ENCODE measurements around the gene ZFP30.
"Not testable (repeated sequence)": the region's sequence is repeated elsewhere in the genome, so short reads cannot be mapped to it uniquely, and the experiment has no call there.

ZFP30 gene

DNA sequence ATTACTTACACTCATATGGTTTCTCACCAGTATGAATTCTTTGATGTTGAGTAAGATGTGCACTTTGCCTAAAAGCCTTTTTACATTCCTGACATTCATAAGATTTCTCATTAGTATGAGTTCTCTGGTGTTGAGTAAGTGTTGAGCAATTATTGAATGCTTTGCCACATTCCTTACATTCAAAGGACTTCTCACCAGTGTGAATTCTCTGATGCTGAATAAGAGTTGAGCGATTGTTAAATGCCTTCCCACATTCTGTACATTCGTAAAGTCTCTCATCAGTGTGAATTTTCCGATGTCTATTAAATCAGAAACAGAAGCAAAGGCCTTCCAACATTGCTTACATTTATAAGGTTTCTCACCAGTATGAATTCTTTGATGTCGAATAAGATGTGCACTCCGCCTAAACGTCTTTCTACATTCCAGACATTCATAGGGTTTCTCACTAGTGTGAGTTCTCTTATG, 14.2 kb upstream of the ZFP30 start:
- Histone ChIP-seq H3K9ac (ENCODE audit: insufficient read length, low read depth) (no peak overlapping the region), H3K27me3 (ENCODE audit: insufficient read depth, insufficient read length) (no peaks in the 10 kb centered on the region), H3K4me1 (ENCODE audit: insufficient read depth, insufficient read length) (no peaks in the 10 kb centered on the region), H3K4me3 (ENCODE audit: insufficient read length, low read depth) (no peak overlapping the region), H3K9me3 (ENCODE audit: insufficient read depth, low read length) (peaks cover 73% of the 10 kb centered on the region), H3K36me3 (ENCODE audit: insufficient read depth, insufficient read length, low read length) (no peaks in the 10 kb centered on the region)
- TF ChIP-seq SUZ12 (IDR thresholded peaks at IDR 0.05; ENCODE audit: extremely low read depth, insufficient read depth, insufficient read length) (no peak), ZNF274 (IDR thresholded peaks at IDR 0.05; ENCODE audit: low read depth, low read length) (peak; percentile 87)
- DNase-seq (ENCODE audit: low read depth, low spot score): no peak

DNA sequence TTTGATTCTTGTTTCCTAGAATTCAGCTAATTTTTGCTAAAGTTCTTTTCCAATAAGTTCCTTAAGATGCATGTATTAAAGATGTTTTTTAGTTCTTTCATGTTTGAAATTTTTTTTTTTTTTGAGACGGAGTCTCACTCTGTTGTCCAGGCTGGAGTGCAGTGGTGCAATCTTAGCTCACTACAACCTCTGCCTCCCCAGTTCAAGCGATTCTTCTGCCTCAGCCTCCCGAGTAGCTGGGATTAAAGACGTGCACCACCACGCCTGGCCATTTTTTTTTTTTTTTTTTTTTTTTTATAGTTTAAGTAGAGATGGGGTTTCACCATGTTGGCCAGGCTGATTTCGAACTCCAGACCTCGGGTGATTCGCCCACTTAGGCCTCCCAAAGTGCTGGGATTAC, 1.9 kb upstream of the ZFP30 start:
- not testable (repeated sequence) for H3K27me3 ChIP-seq (ENCODE audit: insufficient read depth, insufficient read length); H3K4me1 ChIP-seq (ENCODE audit: insufficient read depth, insufficient read length); DNase-seq (ENCODE audit: low read depth, low spot score); H3K36me3 ChIP-seq (ENCODE audit: insufficient read depth, insufficient read length, low read length); H3K9ac ChIP-seq (ENCODE audit: insufficient read length, low read depth); H3K9me3 ChIP-seq (ENCODE audit: insufficient read depth, low read length); H3K4me3 ChIP-seq (ENCODE audit: insufficient read length, low read depth)

DNA sequence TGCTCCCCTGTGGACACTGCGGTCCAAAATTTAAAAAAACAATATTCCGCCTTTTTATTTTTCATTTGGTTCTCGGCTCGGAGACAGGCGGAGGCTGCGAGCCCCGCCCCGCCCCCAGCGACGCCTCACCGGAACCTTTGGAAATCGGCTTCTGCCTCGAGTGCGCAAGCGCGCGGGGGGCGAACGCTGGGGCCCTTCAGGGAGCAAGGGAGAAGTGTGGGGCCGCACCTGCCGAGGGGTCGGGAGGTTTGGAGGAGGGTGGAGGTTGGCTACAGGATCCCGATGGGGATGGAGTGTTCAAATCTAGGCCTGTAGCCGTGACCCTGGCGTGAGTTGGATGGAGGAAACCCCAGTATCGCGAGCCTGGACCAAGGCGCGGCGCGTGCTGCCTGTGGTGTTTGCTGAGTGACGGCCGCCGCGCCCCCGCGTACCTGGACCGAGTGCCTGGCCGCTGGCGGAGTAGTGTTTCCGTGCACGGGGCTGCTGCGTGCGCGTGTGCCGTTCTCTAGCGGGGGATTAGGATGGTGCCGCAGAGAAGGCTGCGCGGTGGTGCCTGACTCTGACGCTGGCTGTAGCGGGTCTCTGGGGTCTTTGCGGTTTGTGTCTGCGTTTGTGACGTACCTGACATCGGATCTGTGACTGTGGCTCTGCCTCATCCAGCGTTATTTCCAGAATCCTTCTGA, 565 bp upstream of the ZFP30 start:
- Histone ChIP-seq H3K27me3 (ENCODE audit: insufficient read depth, insufficient read length) (peaks cover 7% of the 10 kb centered on the region), H3K4me1 (ENCODE audit: insufficient read depth, insufficient read length) (no peaks in the 10 kb centered on the region), H3K9ac (ENCODE audit: insufficient read length, low read depth) (peak overlapping the region; percentile 84), H3K9me3 (ENCODE audit: insufficient read depth, low read length) (no peaks in the 10 kb centered on the region; the same call in 1 of the 2 replicates), H3K36me3 (ENCODE audit: insufficient read depth, insufficient read length, low read length) (no peaks in the 10 kb centered on the region), H3K4me3 (ENCODE audit: insufficient read length, low read depth) (peak overlapping the region; percentile 75)
- DNase-seq (ENCODE audit: low read depth, low spot score): peak; percentile 44
- TF ChIP-seq SUZ12 (IDR thresholded peaks at IDR 0.05; ENCODE audit: extremely low read depth, insufficient read depth, insufficient read length) (no peak), ZNF274 (IDR thresholded peaks at IDR 0.05; ENCODE audit: low read depth, low read length) (no peak), YY1 (IDR thresholded peaks at IDR 0.05; ENCODE audit: insufficient read depth, insufficient read length) (no peak)

DNA sequence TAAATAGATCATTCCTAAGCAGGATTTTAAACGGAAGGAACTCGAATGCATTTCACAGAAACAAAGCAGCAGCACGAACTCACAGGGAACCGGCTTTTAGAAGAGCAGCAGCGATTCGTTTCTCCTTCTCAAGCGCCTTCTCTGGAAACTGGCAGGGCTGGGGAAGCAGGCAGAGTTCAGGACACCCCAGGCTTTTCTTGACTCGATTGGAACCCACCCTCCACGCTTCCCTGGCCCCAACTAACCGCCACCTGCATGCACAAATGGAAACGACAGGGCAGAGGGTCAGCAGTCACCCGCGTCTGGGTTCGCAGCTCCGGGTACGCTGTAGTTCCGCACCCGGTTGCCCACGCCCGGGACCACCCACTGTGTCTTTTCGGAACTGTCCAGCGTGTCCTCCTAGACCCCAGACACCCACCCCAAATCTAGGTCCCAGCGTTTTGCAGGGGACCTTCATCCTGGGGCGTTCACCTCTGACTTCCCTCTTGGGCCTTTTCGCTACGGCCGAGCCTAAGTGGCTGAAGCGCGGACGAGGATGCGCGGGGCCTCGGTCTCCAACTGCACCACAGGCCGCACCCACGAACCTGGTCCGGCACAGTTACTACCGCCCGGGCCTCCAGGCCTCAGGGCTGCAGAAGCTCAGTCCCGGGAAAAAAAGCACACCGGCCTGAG, 500 bp downstream of the ZFP30 start:
- Histone ChIP-seq H3K36me3 (ENCODE audit: insufficient read depth, insufficient read length, low read length) (no peaks in the 10 kb centered on the region), H3K9ac (ENCODE audit: insufficient read length, low read depth) (peak overlapping the region; percentile 93), H3K4me3 (ENCODE audit: insufficient read length, low read depth) (peak overlapping the region; percentile 75), H3K4me1 (ENCODE audit: insufficient read depth, insufficient read length) (no peaks in the 10 kb centered on the region), H3K27me3 (ENCODE audit: insufficient read depth, insufficient read length) (peaks cover 7% of the 10 kb centered on the region), H3K9me3 (ENCODE audit: insufficient read depth, low read length) (no peaks in the 10 kb centered on the region)
- peak; percentile 16 for DNase-seq (ENCODE audit: low read depth, low spot score)
- no peak for TF ChIP-seq SUZ12 (IDR thresholded peaks at IDR 0.05; ENCODE audit: extremely low read depth, insufficient read depth, insufficient read length)
- TF ChIP-seq ZNF274 (IDR thresholded peaks at IDR 0.05; ENCODE audit: low read depth, low read length): no peak
- no peak for TF ChIP-seq YY1 (IDR thresholded peaks at IDR 0.05; ENCODE audit: insufficient read depth, insufficient read length)

DNA sequence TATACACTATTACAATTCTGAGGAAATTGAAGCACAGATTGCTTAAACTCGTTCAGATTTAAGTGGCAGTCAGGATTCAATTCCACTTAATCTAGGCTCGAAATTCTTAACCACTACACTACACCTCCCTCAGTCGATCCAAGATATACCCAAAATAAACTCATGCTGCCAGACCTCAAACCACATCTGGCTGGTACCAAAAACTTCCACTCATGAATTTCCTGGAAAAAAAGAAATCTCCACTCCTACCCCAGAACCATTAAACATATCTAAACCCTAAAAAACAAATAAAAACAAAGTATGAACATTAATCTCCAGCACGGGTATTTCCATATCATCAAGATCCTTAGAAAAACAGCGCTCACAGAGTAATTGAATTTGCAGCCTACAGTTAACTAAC, 1.1 kb downstream of the ZFP30 start:
- Histone ChIP-seq H3K9me3 (ENCODE audit: insufficient read depth, low read length) (no peaks in the 10 kb centered on the region), H3K27me3 (ENCODE audit: insufficient read depth, insufficient read length) (peaks cover 7% of the 10 kb centered on the region), H3K36me3 (ENCODE audit: insufficient read depth, insufficient read length, low read length) (no peaks in the 10 kb centered on the region), H3K4me3 (ENCODE audit: insufficient read length, low read depth) (peak overlapping the region; percentile 75), H3K4me1 (ENCODE audit: insufficient read depth, insufficient read length) (no peaks in the 10 kb centered on the region), H3K9ac (ENCODE audit: insufficient read length, low read depth) (peak overlapping the region; percentile 93)
- no peak for TF ChIP-seq YY1 (IDR thresholded peaks at IDR 0.05; ENCODE audit: insufficient read depth, insufficient read length)
- no peak for TF ChIP-seq SUZ12 (IDR thresholded peaks at IDR 0.05; ENCODE audit: extremely low read depth, insufficient read depth, insufficient read length)
- no peak for TF ChIP-seq ZNF274 (IDR thresholded peaks at IDR 0.05; ENCODE audit: low read depth, low read length)
- DNase-seq (ENCODE audit: low read depth, low spot score): no peak

DNA sequence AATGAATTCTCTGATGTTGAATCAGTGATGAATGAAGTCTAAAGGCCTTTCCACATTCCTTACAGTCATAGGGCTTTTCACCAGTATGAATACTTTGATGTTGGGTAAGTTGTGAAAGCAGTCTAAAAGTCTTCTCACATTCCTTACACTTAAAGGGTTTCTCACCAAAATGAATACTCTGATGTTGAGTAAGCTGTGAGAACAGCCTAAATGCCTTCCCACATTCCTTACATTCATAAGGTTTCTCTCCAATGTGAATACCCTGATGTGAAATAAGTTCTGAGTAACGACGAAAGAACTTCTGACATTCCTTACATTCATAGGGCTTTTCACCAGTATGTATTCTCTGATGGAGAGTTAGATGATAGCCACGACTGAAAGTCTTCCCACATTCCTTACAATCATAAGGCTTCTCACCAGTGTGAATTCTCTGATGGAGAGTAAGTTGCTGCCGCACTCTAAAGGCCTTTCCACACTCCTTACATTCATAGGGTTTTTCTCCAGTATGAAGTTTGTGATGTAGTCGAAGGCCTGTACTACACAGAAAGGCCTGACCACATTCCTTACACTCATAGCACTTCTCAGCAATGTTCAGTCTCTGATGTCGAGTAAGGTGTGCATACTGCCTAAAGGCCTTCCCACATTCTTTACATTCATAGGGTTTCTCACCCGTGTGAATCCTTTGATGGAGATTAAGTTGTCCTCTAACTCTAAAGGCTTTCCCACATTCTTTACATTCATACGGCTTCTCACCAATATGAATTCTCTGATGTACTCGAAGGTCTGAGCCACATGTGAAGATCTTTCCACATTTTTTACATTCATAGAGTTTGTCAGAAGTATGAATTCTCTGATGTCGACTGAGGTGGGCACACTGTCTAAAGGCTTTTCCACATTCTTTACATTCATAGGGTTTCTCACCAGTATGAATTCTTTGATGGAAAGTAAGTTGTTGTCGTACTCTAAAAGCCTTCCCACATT, 19.9 kb downstream of the ZFP30 start:
- no peaks in the 10 kb centered on the region for H3K4me1 ChIP-seq (ENCODE audit: insufficient read depth, insufficient read length)
- H3K4me3 ChIP-seq (ENCODE audit: insufficient read length, low read depth): no peak overlapping the region
- H3K27me3 ChIP-seq (ENCODE audit: insufficient read depth, insufficient read length): no peaks in the 10 kb centered on the region
- H3K9me3 ChIP-seq (ENCODE audit: insufficient read depth, low read length): peaks cover 77% of the 10 kb centered on the region
- DNase-seq (ENCODE audit: low read depth, low spot score): no peak
- TF ChIP-seq YY1 (IDR thresholded peaks at IDR 0.05; ENCODE audit: insufficient read depth, insufficient read length) (no peak), SUZ12 (IDR thresholded peaks at IDR 0.05; ENCODE audit: extremely low read depth, insufficient read depth, insufficient read length) (no peak), ZNF274 (IDR thresholded peaks at IDR 0.05; ENCODE audit: low read depth, low read length) (peak; percentile 69)
- peaks cover 9% of the 10 kb centered on the region for H3K36me3 ChIP-seq (ENCODE audit: insufficient read depth, insufficient read length, low read length)
- no peak overlapping the region for H3K9ac ChIP-seq (ENCODE audit: insufficient read length, low read depth)

DNA sequence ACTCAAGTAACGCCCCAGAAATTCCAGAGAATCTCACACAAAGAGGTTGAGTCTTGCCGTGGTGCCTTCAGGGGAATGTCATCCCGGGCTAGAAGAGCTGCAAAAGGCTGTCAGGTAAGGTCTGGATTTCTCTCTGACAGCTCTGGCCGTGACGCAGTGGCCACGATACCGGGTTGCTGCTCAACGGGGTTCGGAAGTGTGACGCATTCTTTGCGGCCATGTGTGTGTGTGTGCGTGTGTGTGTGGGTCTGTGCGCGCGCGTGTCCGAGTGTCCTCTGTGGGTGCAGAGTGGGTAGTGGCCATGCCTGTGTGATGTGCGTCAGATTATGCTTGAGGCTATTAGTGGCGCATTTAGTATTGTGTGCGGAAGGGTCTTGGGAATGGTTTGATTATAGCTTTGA, 60.3 kb downstream of the ZFP30 start:
- no peaks in the 10 kb centered on the region for H3K9me3 ChIP-seq (ENCODE audit: insufficient read depth, low read length)
- peaks cover 18% of the 10 kb centered on the region for H3K27me3 ChIP-seq (ENCODE audit: insufficient read depth, insufficient read length)
- peak overlapping the region; percentile 81 for H3K9ac ChIP-seq (ENCODE audit: insufficient read length, low read depth)
- no peak for DNase-seq (ENCODE audit: low read depth, low spot score)
- TF ChIP-seq YY1 (IDR thresholded peaks at IDR 0.05; ENCODE audit: insufficient read depth, insufficient read length) (no peak), ZNF274 (IDR thresholded peaks at IDR 0.05; ENCODE audit: low read depth, low read length) (no peak), SUZ12 (IDR thresholded peaks at IDR 0.05; ENCODE audit: extremely low read depth, insufficient read depth, insufficient read length) (no peak)
- peak overlapping the region; percentile 80 for H3K4me3 ChIP-seq (ENCODE audit: insufficient read length, low read depth)
- no peaks in the 10 kb centered on the region for H3K36me3 ChIP-seq (ENCODE audit: insufficient read depth, insufficient read length, low read length)
- no peaks in the 10 kb centered on the region for H3K4me1 ChIP-seq (ENCODE audit: insufficient read depth, insufficient read length)
